NCI-H2107 treated with DMSO at 0.1 percent for 48 hours (cell line): ENCODE data around the gene SUN2.

ENCODE experiments used
- DNase-seq: peaks from one replicate; lab custom pipeline; 2025; ENCODE audit not compliant: unreplicated experiment; lab: John Stamatoyannopoulos, UW

Gene SUN2

DNA sequence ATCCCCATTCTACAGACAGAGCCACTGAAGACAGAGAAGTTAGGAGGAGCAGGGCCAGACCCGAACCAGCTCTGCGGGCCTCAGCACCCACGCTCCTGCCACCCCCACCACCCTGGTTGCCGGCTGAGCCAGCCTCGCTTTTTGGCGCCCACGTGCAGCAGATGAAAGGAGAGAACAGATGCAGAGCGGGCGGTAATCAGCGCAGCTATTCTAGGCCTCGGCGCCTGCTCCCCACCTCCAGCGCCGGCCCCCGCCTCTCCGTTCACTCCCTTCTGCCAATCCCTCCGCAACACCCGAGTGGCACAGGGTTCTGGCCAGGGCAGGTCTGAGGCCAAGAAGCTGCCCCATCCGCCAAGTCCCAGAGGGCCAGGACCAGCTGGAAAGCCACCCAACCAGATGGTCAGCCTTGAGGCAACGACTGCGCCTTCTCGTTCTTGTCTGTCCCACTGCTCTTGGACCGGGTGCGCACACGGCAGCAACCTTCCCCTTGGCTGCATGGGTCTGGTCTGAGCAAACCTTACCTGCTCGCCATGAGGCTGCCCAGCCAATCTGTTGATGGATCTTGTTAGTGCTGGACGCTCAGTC lies 21.4 kb upstream of the SUN2 start:
- DNase-seq, result no peak

DNA sequence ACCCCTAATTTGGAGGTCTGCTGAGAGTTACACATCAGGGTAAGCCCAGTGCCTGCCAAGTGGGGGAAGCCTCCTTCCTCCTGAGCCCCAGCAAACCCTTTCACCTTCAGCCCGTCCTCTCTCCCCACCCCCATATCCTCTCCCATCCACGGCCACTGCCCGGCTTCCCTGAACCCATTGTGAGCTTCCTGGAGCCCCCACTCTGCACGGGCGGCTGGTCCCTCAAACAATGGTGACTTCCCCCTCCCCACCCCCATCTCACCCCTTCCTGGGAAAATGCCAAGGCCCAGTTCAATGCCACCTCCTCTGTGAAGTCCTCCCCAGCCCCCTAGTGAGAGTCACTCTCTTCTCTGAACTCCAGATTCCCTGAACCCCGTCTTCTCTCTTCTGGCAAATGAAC lies 20.3 kb upstream of the SUN2 start:
- DNase-seq, result no peak

GRCh38 chr22:38775656-38776055 lies 19.9 kb upstream of the SUN2 start:
- DNase-seq, result no peak

DNA sequence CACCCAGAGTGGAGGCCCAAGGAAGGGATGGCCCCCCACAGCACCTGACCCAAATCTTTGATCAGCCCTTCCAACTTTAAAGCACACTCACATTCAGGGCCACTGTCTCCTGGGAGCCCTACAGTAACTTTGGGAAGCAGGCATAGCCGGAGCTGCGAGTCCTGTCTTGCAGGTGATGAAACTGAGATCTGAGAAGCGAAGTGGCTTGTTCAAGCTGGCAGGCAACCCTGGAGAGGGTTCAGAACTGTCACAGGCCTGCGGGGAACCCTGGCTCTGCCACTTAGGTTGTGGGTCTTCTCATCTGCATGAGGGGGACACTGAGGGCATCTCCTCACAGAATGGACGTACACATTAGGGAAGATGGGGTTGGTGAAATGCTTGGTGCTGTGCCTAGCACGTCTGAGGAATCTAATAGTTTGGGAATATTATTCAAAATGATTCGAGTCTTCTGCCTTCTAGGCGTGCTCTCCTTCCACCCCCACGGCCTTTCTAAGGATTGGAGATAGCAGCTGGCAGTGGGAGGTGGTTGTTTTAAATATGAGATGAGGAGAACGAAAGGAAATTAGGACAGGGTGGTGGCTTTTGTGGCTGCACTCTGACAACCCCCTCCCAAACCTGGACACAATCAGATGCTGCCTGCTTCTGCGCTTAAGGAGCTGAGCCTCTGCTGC lies 18.8 kb upstream of the SUN2 start:
- DNase-seq, result no peak

DNA sequence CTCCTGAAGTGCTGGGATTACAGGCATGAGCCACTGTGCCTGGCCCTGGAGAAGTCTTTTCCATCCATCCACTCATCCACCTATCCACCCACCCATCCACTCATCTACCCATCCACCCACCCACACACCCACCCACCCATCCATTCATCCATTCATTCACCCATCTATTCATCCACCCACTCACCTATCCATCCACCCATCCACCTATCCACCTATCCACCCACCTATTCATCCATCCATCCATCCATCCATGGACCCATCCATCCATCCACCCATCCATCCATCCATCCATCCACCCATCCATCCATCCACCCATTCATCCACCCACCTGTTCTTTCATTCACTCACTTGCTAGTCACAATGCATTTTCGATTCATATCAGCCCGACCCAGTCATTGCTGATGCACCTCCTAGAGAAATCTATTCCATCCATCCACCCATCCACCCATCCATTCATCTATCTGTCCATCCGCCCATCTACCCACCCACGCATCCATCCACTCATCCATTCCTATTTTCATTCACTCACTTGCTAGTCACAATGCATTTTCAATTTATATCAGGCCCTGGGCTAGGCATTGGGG lies 17.7 kb upstream of the SUN2 start:
- DNase-seq, result no peak

DNA sequence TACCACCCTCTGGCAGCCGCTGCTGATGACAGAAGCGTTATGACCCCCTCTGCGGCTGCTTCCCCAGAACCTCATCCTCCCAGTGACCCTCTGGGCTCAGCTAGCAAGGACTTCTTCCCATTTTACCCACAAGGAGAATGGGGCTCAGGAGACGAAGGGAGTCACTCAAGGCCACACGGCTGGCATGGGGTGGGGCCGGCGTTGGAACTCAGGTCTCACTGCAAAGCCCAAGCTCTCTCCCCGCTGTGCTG lies 16.8 kb upstream of the SUN2 start:
- no peak for DNase-seq

- DNase-seq, result no peak
These were observed 14.6 kb upstream of the SUN2 start for GRCh38 chr22:38770257-38770949.

- no peak for DNase-seq
These were observed 12.2 kb upstream of the SUN2 start for GRCh38 chr22:38768036-38768435.

GRCh38 chr22:38767313-38767712 lies 11.5 kb upstream of the SUN2 start:
- no peak for DNase-seq

DNA sequence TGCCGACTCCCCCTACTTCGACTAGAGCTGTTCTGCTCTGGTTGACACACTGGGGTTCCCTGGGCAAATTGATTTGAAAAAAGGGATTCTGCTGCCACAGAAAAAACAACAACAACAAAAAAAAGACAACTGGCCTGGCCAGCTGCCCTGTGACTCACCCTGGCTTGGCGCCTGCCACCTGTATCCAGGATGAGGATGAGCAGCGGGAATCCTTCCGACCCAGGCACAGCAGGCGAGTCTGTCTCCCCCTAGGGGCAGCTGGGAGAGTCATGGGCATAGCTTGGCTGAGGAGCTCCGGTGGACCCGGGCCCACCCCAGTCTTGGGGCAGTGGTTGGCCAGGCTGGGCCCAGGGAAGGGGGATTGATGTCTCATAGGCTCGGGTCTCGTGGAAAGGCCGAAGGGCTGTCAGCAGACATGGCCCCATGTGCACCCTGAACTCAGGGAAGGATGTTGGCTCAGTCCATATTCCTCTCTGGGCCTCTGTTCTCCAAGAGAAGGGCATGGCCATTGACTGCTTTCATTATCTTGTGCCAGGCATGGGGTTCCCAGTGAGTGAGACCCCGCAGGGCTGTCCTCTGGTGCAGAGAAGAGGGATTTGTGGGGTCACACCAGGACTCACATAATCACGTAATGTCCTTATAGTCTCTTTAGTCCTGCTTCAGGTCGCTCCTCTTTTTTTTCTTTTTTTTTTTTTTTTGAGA lies 10.4 kb upstream of the SUN2 start:
- no peak for DNase-seq

GRCh38 chr22:38762551-38762983 lies 6.8 kb upstream of the SUN2 start:
- DNase-seq, result no peak

GRCh38 chr22:38761202-38762162 lies 5.7 kb upstream of the SUN2 start:
- DNase-seq, result no peak

DNA sequence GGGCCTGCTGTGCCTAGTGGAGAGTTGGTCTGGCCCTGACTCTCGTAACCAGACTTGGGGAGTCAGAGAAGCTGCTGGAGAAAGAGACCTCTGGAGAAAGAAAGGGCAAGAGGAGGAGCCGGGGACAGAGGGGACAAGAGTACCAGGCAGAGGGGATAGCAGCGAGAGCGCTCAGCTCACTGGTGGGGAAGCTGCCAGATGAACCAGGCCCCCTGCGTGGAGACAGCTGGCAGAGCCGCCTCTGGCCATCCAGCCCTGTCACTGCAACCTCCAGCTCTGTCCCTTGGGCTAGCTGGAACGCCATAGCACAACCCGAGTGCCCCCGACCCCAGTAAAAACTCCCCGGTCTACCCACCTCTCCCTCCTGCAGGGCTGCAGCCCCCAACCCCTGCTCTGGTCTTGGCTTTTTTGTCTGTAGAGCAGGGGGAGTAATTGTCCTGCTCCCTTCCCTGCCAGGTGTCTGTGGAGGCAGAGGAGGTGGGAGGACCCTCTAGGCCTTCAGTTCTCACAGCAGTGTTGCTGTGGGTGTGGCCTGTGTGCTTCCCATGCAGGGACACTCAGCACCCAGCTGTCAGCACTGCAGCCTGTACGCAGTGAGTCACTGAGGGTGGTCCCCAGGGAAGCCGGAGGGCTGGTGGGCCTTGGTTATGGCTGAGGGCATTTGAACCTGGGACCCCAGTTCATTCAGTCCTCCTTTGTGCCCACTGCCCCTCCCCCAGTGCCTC lies 4.8 kb upstream of the SUN2 start:
- peak; percentile 10 for DNase-seq

GRCh38 chr22:38759005-38759404 lies 3.2 kb upstream of the SUN2 start:
- DNase-seq, result no peak

GRCh38 chr22:38758276-38758945 lies 2.6 kb upstream of the SUN2 start:
- no peak for DNase-seq

DNA sequence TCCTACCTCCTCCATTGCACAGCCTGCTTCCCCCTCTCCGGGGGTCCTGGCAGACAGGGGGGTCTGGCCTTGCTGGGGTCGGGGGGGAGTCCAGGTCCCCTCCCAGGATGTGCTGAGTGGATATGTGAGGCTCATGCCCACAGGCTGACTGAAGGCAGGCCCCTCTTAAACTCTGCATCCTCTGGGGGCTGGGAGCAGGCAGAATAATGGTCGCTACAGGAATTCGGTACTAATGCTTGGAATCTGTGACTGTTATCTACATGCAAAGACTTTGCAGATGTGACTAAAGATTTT lies 1.6 kb upstream of the SUN2 start:
- DNase-seq, result no peak

DNA sequence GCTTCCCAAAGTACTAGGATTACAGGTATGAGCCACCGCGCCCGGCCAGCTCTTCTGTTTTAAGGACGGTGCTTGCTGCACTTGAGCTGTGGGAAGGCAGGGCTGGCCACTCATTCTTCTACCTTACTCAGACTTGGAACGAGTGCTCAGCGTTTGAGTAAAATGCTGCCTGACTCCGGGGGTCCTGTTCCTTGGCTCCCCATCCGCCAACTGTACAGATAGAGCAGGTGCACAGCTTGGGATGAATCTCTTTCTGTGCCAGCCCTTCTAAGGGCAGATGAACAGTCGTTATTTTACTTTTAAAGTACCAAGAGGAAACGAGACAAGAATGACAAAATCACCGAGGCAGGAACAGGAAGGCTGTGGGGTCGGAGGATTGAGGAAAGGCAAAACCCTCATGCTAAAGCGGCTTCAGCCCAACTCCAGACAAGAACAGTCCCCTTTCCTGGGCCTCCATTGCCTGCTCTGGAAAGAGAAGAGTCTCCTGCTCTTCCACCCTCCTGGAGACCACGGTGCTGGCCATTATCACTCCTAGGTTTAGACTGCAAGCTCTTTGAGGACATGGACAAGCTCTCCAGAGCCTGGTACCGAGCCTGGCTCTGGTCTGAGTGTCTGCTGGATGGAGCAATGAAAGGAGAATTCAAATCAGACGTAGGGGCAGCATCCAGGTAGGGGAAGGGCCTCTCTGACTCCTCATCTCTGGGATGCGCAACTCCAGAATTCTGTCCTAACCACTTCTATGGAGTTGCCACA lies 1.1 kb upstream of the SUN2 start:
- DNase-seq, result no peak

GRCh38 chr22:38755155-38755910 lies 465 bp downstream of the SUN2 start:
- DNase-seq, result no peak
